ENCODE data around the gene UBR4. TPM values are rescaled to one million over a fixed set of nuclear protein-coding genes. Genes with fewer than 3 reads are reported as not detected.

UBR4 gene
- total RNA-seq, 1 donor from 2014 or later: 125 TPM

DNA sequence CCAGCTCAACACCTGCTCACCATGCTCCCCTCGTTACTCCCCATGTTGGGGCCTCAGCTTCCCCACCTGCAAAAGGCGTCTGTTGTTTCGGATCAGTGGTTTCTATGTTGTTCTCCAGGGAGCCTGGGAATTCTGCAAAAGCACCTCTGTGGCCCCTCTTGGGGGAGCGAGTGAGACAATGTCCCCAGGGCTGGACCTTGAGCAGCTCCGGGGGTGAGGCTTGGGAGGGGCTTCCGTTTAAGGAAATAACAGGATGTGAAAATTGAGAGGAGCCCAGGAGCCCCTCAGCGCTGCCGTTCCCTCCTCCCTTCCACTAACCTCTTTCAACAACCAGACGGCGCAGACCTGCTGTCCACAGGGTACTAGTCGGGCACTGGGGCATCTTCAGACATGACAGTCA lies 155.1 kb downstream of the UBR4 start:
- ATAC-seq (peak in 1 of 2 donors; percentile 20), DNase-seq (no peak)
- Histone ChIP-seq H3K27ac (no peak overlapping the region), H3K36me3 (no peaks in the 10 kb centered on the region), H3K4me1 (no peaks in the 10 kb centered on the region), H3K27me3 (ENCODE audit: low read depth) (peaks cover 12% of the 10 kb centered on the region), H3K4me3 (no peak overlapping the region), H3K9me3 (no peaks in the 10 kb centered on the region)
- TF ChIP-seq CTCF (IDR thresholded peaks at IDR 0.05): no peak
- intact Hi-C loops (cut with DNase I): no loop called here

DNA sequence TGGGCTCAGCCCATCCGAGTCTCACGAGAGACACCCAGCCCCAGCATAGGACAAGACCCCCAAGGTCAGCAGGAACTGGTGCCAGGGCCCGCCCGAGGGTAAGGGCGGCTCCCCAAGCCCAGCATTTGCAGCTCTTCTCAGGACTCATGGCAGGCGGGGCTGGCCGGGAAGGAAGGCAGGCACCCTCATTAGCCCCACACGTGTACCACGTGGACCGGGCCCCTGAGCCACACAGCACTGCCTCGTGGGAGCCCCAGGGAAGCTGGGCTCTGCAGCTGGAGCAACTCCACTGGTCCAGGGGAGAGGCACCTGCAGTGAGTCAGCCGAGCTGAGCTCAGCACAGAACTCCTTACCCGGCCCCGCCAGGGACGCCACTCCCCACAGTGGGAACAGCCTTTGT lies 155.8 kb downstream of the UBR4 start:
- TF ChIP-seq CTCF (IDR thresholded peaks at IDR 0.05): no peak
- H3K9me3 ChIP-seq: no peaks in the 10 kb centered on the region
- no peak overlapping the region for H3K27ac ChIP-seq
- intact Hi-C loops (cut with DNase I): no loop called here
- no peak overlapping the region for H3K4me3 ChIP-seq
- H3K4me1 ChIP-seq: no peaks in the 10 kb centered on the region
- no peaks in the 10 kb centered on the region for H3K36me3 ChIP-seq
- DNase-seq: no peak
- peaks cover 12% of the 10 kb centered on the region for H3K27me3 ChIP-seq (ENCODE audit: low read depth)
- no peak for ATAC-seq

DNA sequence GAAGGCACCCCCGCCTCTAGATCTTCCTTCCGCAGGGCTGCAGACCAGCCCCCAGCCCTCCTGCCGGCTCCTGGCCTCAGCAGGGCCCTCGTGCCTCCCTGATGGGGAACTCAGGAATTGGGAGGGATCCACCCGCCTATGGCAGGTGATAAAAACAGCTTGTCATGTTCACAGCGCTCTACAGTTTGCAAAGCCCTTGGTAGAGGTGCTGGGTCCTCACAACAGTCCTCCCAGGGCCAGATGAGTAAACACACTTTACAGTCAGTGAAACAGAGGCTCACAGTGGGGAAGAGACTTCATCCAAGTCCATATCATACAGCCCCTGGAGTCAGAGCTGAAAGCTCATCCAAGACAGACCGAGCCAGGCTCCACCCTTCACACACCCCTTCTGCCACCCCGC lies 156.6 kb downstream of the UBR4 start:
- Histone ChIP-seq H3K9me3 (no peaks in the 10 kb centered on the region), H3K36me3 (no peaks in the 10 kb centered on the region), H3K27me3 (ENCODE audit: low read depth) (peaks cover 12% of the 10 kb centered on the region), H3K4me3 (no peak overlapping the region), H3K27ac (no peak overlapping the region), H3K4me1 (no peaks in the 10 kb centered on the region)
- DNase-seq: no peak
- TF ChIP-seq CTCF (IDR thresholded peaks at IDR 0.05): no peak
- intact Hi-C loops (cut with DNase I): no loop called here
- no peak for ATAC-seq

DNA sequence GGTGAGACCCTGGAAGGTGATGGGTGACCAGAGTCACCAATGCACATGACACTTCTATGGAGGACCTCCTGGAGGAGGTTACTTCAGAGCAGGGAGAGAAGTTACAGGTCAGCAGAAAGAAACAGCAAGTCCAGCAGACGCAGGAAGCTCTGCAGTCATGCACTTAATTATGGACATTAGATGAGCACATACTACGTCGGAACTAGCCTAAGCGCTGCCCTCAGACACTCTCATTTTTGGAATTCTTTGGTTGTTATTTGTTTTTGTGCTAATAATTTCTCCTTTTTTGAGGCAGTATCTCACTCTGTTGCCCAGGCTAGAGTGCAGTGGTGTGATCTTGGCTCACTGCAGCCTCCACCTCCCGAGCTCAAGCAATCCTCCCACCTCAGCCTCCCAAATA lies 160.3 kb downstream of the UBR4 start:
- DNase-seq: no peak
- intact Hi-C loops (cut with DNase I): no loop called here
- Histone ChIP-seq H3K4me3 (no peak overlapping the region), H3K36me3 (no peaks in the 10 kb centered on the region), H3K27ac (no peak overlapping the region), H3K4me1 (no peaks in the 10 kb centered on the region), H3K27me3 (ENCODE audit: low read depth) (peaks cover 9% of the 10 kb centered on the region), H3K9me3 (no peaks in the 10 kb centered on the region)
- no peak for ATAC-seq
- TF ChIP-seq CTCF (IDR thresholded peaks at IDR 0.05): no peak

DNA sequence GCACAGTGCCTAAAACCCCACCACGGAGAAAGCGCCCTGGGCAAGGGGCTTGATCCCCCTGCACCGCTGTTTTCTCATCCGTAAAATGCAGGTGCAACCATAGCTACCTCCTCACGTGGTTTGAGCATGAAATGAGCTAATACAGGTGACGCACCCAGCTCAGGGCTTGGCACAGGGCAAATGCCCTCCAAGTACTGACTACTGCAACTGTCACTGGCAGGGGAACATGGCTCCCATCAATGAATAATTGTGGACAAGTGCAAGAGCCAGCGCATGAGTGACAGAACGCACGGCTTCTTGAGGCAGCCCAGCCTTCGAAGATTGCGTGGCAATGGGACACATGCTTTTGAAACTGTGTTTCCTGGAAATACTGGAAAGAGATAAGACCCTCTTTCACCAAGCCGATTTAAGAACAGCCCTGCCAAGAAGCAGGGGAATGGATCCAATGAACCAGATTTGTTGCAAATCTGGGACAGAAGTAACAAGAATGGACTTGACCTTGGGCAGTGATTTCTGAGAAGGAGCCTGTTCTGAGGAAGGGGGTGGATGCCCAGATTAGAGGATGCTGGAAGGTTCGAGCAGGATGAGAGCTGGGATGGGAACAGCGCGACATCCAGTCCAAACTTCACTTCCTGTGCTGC lies 160.8 kb downstream of the UBR4 start:
- no peaks in the 10 kb centered on the region for H3K4me1 ChIP-seq
- H3K9me3 ChIP-seq: no peaks in the 10 kb centered on the region
- peak in 1 of 2 donors; percentile 27 for ATAC-seq
- TF ChIP-seq CTCF (IDR thresholded peaks at IDR 0.05): no peak
- DNase-seq: no peak
- H3K27me3 ChIP-seq (ENCODE audit: low read depth): peaks cover 4% of the 10 kb centered on the region
- H3K4me3 ChIP-seq: no peak overlapping the region
- intact Hi-C loops (cut with DNase I): no loop called here
- H3K27ac ChIP-seq: no peak overlapping the region
- H3K36me3 ChIP-seq: no peaks in the 10 kb centered on the region
